Measurements from ENCODE around the gene SLC49A3. TPM values are rescaled to one million over a fixed set of nuclear protein-coding genes. Genes with fewer than 3 reads are reported as not detected.

The SLC49A3 gene
- total and polyA plus RNA-seq, 10 of the 15 experiments (the other 5 are each of a cell fraction or from before 2014, with no cell fraction given), result 0.09 to 0.85 (median 0.18) TPM; not detected in 4

GRCh38 chr4:679104-679481 is 9.9 kb downstream of the SLC49A3 start (continued):
- TF ChIP-seq, protein P1, sequence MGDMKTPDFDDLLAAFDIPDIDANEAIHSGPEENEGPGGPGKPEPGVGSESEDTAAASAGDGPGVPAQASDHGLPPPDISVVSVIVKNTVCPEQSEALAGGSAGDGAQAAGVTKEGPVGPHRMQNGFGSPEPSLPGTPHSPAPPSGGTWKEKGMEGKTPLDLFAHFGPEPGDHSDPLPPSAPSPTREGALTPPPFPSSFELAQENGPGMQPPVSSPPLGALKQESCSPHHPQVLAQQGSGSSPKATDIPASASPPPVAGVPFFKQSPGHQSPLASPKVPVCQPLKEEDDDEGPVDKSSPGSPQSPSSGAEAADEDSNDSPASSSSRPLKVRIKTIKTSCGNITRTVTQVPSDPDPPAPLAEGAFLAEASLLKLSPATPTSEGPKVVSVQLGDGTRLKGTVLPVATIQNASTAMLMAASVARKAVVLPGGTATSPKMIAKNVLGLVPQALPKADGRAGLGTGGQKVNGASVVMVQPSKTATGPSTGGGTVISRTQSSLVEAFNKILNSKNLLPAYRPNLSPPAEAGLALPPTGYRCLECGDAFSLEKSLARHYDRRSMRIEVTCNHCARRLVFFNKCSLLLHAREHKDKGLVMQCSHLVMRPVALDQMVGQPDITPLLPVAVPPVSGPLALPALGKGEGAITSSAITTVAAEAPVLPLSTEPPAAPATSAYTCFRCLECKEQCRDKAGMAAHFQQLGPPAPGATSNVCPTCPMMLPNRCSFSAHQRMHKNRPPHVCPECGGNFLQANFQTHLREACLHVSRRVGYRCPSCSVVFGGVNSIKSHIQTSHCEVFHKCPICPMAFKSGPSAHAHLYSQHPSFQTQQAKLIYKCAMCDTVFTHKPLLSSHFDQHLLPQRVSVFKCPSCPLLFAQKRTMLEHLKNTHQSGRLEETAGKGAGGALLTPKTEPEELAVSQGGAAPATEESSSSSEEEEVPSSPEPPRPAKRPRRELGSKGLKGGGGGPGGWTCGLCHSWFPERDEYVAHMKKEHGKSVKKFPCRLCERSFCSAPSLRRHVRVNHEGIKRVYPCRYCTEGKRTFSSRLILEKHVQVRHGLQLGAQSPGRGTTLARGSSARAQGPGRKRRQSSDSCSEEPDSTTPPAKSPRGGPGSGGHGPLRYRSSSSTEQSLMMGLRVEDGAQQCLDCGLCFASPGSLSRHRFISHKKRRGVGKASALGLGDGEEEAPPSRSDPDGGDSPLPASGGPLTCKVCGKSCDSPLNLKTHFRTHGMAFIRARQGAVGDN (IDR thresholded peaks at IDR 0.05), result no peak
- TF ChIP-seq ZNF207 (IDR thresholded peaks at IDR 0.05; ENCODE audit: borderline replicate concordance), result no peak

DNA sequence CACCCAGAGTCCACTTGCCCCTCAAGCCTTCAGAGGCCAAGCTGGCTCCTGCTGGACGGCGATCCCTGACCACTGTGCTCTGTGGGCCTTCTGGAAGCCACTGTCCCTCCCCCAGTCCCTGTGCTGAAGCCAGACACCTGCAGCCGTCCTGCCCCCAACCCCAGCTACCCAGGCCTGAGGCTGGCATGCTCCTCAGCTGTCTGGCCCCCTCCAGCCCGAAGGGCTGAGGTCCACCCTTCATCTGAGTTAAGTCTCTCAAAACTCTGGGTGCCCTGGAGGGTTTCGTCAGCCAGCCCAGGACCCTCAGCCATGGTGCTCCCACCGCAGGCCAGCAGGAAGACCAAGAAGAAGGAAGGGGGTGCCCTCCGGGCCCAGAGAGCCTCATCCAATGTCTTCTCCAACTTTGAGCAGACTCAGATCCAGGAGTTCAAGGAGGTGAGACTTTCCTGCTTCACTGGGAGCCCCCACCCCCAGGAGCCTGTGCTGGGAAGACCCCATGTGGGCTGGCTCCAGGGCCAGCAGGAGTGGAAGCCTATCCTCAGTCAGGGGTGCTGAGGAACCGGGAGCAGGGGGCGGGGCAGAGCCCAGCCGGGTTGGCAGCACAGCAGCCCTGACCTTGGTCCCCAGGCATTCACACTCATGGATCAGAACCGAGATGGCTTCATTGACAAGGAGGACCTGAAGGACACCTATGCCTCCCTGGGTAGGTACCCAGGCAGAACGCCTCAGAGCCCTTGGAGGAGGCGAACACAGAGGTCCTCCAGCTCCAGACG is 10.4 kb downstream of the SLC49A3 start:
- Histone ChIP-seq H3K4me1 (ENCODE audit: control insufficient read depth, insufficient read depth, low read length) (peaks cover 38% of the 10 kb centered on the region), H3K4me2 (ENCODE audit: control insufficient read depth, insufficient read depth) (no peak overlapping the region), H3K9ac (ENCODE audit: control insufficient read depth, insufficient read depth, low read length) (no peak overlapping the region), H3K27me3 (replicated peaks in 1 of 2; ENCODE audit: control insufficient read depth in 2 of 2, insufficient read depth in 2 of 2, low read length in 1 of 2) (no peaks in the 10 kb centered on the region), H3K9me3 (replicated peaks; ENCODE audit: control insufficient read depth, insufficient read depth, low read length) (no peaks in the 10 kb centered on the region), H3K27ac (ENCODE audit: control insufficient read depth, insufficient read depth) (no peak overlapping the region), H2AFZ (ENCODE audit: control insufficient read depth, low read depth, low read length) (no peak overlapping the region), H3K36me3 (ENCODE audit: control insufficient read depth in 2 of 2, insufficient read depth in 2 of 2, low read length in 1 of 2) (no peaks in the 10 kb centered on the region), H3K4me3 (no peak overlapping the region), H3K79me2 (ENCODE audit: control insufficient read depth, insufficient read depth, low read length) (peaks cover 18% of the 10 kb centered on the region), H4K20me1 (ENCODE audit: control insufficient read depth, insufficient read depth) (no peaks in the 10 kb centered on the region)
- ChIA-PET RAD21 (ENCODE audit: unreplicated experiment) (no interaction called here), POLR2A (no interaction called here), CTCF (interaction anchor here (0.8 to 2.1 kb wide), 5 partner anchors 14 to 308 kb away, joined by 3 to 5 read pairs (median 3); partner anchors contain the start of gene IDUA), SMC1A (ENCODE audit: uncharacterized antibody, unreplicated experiment) (interaction anchor here (1.4 kb wide), 1 partner anchor 72 kb away, joined by 3 read pairs; no protein-coding TSS in a partner anchor)
- 80% methylated on average over 12 of the region's 14 CpGs for WGBS (ENCODE audit: insufficient coverage, insufficient replicate concordance, low lambda C conversion rate, missing lambda C conversion rate)
- no peak for TF ChIP-seq MXI1 (IDR thresholded peaks at IDR 0.05; ENCODE audit: low read depth, low read length)
- no peak for TF ChIP-seq SUZ12 (IDR thresholded peaks at IDR 0.05; ENCODE audit: unreplicated experiment)
- no peak for TF ChIP-seq USF1 (IDR thresholded peaks at IDR 0.05; ENCODE audit: borderline replicate concordance, extremely low read length, insufficient read depth, low read depth, low read length)
- TF ChIP-seq PBX3 (IDR thresholded peaks at IDR 0.05; ENCODE audit: insufficient replicate concordance, low read depth, low read length), result no peak
- TF ChIP-seq POLR2A (IDR thresholded peaks at IDR 0.05; ENCODE audit: low read depth, low read length), result no peak
- TF ChIP-seq YBX1 (IDR thresholded peaks at IDR 0.05), result no peak
- TF ChIP-seq MEF2A (IDR thresholded peaks at IDR 0.05; ENCODE audit: insufficient read depth, low read depth, low read length), result no peak
- TF ChIP-seq ZNF384 (IDR thresholded peaks at IDR 0.05; ENCODE audit: borderline replicate concordance, low read depth, low read length), result no peak
- TF ChIP-seq NR2C1 (IDR thresholded peaks at IDR 0.05), result no peak
- TF ChIP-seq CHD1 (IDR thresholded peaks at IDR 0.05; ENCODE audit: low read depth, low read length), result no peak
- ATAC-seq (no peak), DNase-seq (ENCODE audit: low read depth, low spot score) (no peak), FAIRE-seq (no peak)
- intact Hi-C loops (cut with micrococcal nuclease; ENCODE audit: unreplicated experiment) (loop anchor here (10.0 kb wide), 3 partner anchors 204 to 434 kb away; partner anchors contain the start of genes GAK and TMEM175), in situ Hi-C loops (cut with MboI) (no loop called here)
- no TSS peak for BruUV-seq (replicated peaks)

Data from GM12878 (cell line).